ENCODE measurements around the gene SLC7A14. TPM values are rescaled to one million over a fixed set of nuclear protein-coding genes. Genes with fewer than 3 reads are reported as not detected.

SLC7A14 gene
- total RNA-seq, 1 donor from 2014 or later = 0.07 TPM

- Mint-ChIP-seq H3K27me3 (ENCODE audit: low read depth) (no peaks in the 10 kb centered on the region), H3K9me3 (no peaks in the 10 kb centered on the region), H3K4me1 (peaks cover 44% of the 10 kb centered on the region), H3K4me3 (no peak overlapping the region), H3K36me3 (ENCODE audit: low read depth) (no peaks in the 10 kb centered on the region), H3K27ac (ENCODE audit: unreplicated experiment) (no peak overlapping the region)
- no peak for TF ChIP-seq CTCF (conservative IDR thresholded peaks at IDR 0.05)
- no peak for DNase-seq (ENCODE audit: low read depth, low spot score)
Observed at GRCh38 chr3:170429050-170429449, 156.8 kb downstream of the SLC7A14 start.

GRCh38 chr3:170428095-170428494 is 157.8 kb downstream of the SLC7A14 start:
- Mint-ChIP-seq H3K36me3 (ENCODE audit: low read depth) (no peaks in the 10 kb centered on the region), H3K9me3 (no peaks in the 10 kb centered on the region), H3K27ac (ENCODE audit: unreplicated experiment) (no peak overlapping the region), H3K4me1 (peaks cover 44% of the 10 kb centered on the region), H3K27me3 (ENCODE audit: low read depth) (no peaks in the 10 kb centered on the region), H3K4me3 (no peak overlapping the region)
- no peak for TF ChIP-seq CTCF (conservative IDR thresholded peaks at IDR 0.05)
- no peak for DNase-seq (ENCODE audit: low read depth, low spot score)

GRCh38 chr3:170426240-170426797 is 159.6 kb downstream of the SLC7A14 start:
- H3K36me3 Mint-ChIP-seq (ENCODE audit: low read depth) = no peaks in the 10 kb centered on the region
- H3K27ac Mint-ChIP-seq (ENCODE audit: unreplicated experiment) = peak overlapping the region; percentile 98
- H3K4me3 Mint-ChIP-seq = peak overlapping the region; percentile 61
- peaks cover 2% of the 10 kb centered on the region for H3K27me3 Mint-ChIP-seq (ENCODE audit: low read depth)
- no peak for DNase-seq (ENCODE audit: low read depth, low spot score)
- no peaks in the 10 kb centered on the region for H3K9me3 Mint-ChIP-seq
- TF ChIP-seq CTCF (conservative IDR thresholded peaks at IDR 0.05) = no peak
- peaks cover 44% of the 10 kb centered on the region for H3K4me1 Mint-ChIP-seq

- peak overlapping the region; percentile 61 for H3K4me3 Mint-ChIP-seq
- TF ChIP-seq CTCF (conservative IDR thresholded peaks at IDR 0.05) = no peak
- peaks cover 4% of the 10 kb centered on the region for H3K27me3 Mint-ChIP-seq (ENCODE audit: low read depth)
- no peaks in the 10 kb centered on the region for H3K9me3 Mint-ChIP-seq
- H3K27ac Mint-ChIP-seq (ENCODE audit: unreplicated experiment) = peak overlapping the region; percentile 98
- H3K4me1 Mint-ChIP-seq = peaks cover 41% of the 10 kb centered on the region
- H3K36me3 Mint-ChIP-seq (ENCODE audit: low read depth) = no peaks in the 10 kb centered on the region
- peak; percentile 50 for DNase-seq (ENCODE audit: low read depth, low spot score)
Observed at GRCh38 chr3:170425491-170426239, 160.2 kb downstream of the SLC7A14 start.

GRCh38 chr3:170424879-170425278 is 161.0 kb downstream of the SLC7A14 start:
- H3K27me3 Mint-ChIP-seq (ENCODE audit: low read depth) = peaks cover 12% of the 10 kb centered on the region
- peaks cover 47% of the 10 kb centered on the region for H3K4me1 Mint-ChIP-seq

More at GRCh38 chr3:170424879-170425278, 161.0 kb downstream of the SLC7A14 start:
- Mint-ChIP-seq H3K36me3 (ENCODE audit: low read depth) (no peaks in the 10 kb centered on the region), H3K27ac (ENCODE audit: unreplicated experiment) (no peak overlapping the region), H3K9me3 (no peaks in the 10 kb centered on the region), H3K4me3 (no peak overlapping the region)
- no peak for DNase-seq (ENCODE audit: low read depth, low spot score)
- no peak for TF ChIP-seq CTCF (conservative IDR thresholded peaks at IDR 0.05)

Data from neural crest cell (in vitro differentiated cells).